ENCODE data around the gene TMEM141. TPM values are rescaled to one million over a fixed set of nuclear protein-coding genes. Genes with fewer than 3 reads are reported as not detected.

Gene TMEM141
- total and polyA plus RNA-seq, 10 of the 15 experiments (the other 5 are each of a cell fraction or from before 2014, with no cell fraction given) = 7.8 to 48.6 (median 34.4) TPM

- TF ChIP-seq ZNF592 (IDR thresholded peaks at IDR 0.05) (0 out of 2 replicates have a peak, but pooled peaks have one; percentile 80), RELA (IDR thresholded peaks at IDR 0.05; ENCODE audit: borderline replicate concordance, partially characterized antibody) (peak; percentile 70), NBN (IDR thresholded peaks at IDR 0.05) (peak; percentile 83), RELB (IDR thresholded peaks at IDR 0.05; ENCODE audit: low read depth) (peak; percentile 82), BCL3 (IDR thresholded peaks at IDR 0.05; ENCODE audit: borderline replicate concordance, insufficient read depth, low read depth, low read length, poor library complexity, severe bottlenecking) (peak; percentile 62), YY1 (IDR thresholded peaks at IDR 0.05; ENCODE audit: low read depth, low read length) (0 out of 2 replicates have a peak, but pooled peaks have one; percentile 49), SMARCA5 (IDR thresholded peaks at IDR 0.05) (peak; percentile 98), POLR2AphosphoS2 (IDR thresholded peaks at IDR 0.05; ENCODE audit: low read depth, low read length) (0 out of 2 replicates have a peak, but pooled peaks have one; percentile 31), DPF2 (IDR thresholded peaks at IDR 0.05) (peak; percentile 28; the same call in 1 of the 2 replicates), MTA3 (IDR thresholded peaks at IDR 0.05; ENCODE audit: borderline replicate concordance, low read length) (0 out of 2 replicates have a peak, but pooled peaks have one; percentile 23), IKZF1 (conservative IDR thresholded peaks at IDR 0.05) (peak; percentile 50; the same call in 1 of the 2 replicates), RAD21 (IDR thresholded peaks at IDR 0.05; ENCODE audit: insufficient read depth, low read depth, low read length) (peak; percentile 38; the same call in 1 of the 2 replicates), RB1 (IDR thresholded peaks at IDR 0.05; ENCODE audit: borderline replicate concordance) (peak; percentile 59; the same call in 1 of the 2 replicates), BHLHE40 (IDR thresholded peaks at IDR 0.05; ENCODE audit: borderline replicate concordance in 1 of 2, low read depth in 2 of 2, low read length in 1 of 2) (peak; percentile 77 to 95; a peak in 3 of 4 replicates)
These were observed 51.3 kb downstream of the TMEM141 start, which contains the start of gene AJM1 (continued) for GRCh38 chr9:136842380-136842948.
